Activated T-cell treated with anti-CD3 and anti-CD28 coated beads, Interleukin-2, amount 50 U/mL, for 4 hours (primary cell): Measurements from ENCODE around the gene F7. TPM values are rescaled to one million over a fixed set of nuclear protein-coding genes. Genes with fewer than 3 reads are reported as not detected.

Experiments used
- ATAC-seq, 2 donors: fragments of 200-7000 bp; cut with Tn5 transposase; one replicate each; pipeline ENCODE4 v1.10.0; 2021
- DNase-seq: peaks from one replicate; pipeline ENCODE4 v3.0.0-alpha.2; 2020
- H3K27me3 Mint-ChIP-seq: one replicate; pipeline ENCODE4 v1.8.0; 2021; ENCODE audit warnings: low read depth, mixed read lengths
- H3K36me3 Mint-ChIP-seq: one replicate; pipeline ENCODE4 v1.8.0; 2022; ENCODE audit warnings: mixed read lengths; ENCODE audit not compliant: insufficient read depth
- H3K4me1 Mint-ChIP-seq: one replicate; pipeline ENCODE4 v1.8.0; 2021; ENCODE audit warnings: low read depth, mixed read lengths
- H3K4me3 Mint-ChIP-seq: one replicate; pipeline ENCODE4 v1.8.0; 2021; ENCODE audit warnings: mild to moderate bottlenecking, moderate library complexity, mixed read lengths
- H3K9me3 Mint-ChIP-seq: one replicate; pipeline ENCODE4 v1.8.0; 2021; ENCODE audit warnings: mixed read lengths
- total RNA-seq, 3 donors: library from RNA; stranded (reverse); gene quantifications; one replicate each; pipeline ENCODE4 v1.2.1, GENCODE V29; 2021

Gene F7
- total RNA-seq, 3 donors from 2014 or later: 0.14 to 0.42 (median 0.38) TPM

- DNase-seq (no peak), ATAC-seq (no peak)
- peaks cover 25% of the 10 kb centered on the region for H3K4me1 Mint-ChIP-seq
- H3K4me3 Mint-ChIP-seq: no peak overlapping the region
- no peaks in the 10 kb centered on the region for H3K27me3 Mint-ChIP-seq
- peaks cover 9% of the 10 kb centered on the region for H3K9me3 Mint-ChIP-seq
- H3K36me3 Mint-ChIP-seq: peaks cover 35% of the 10 kb centered on the region
These were observed 64.0 kb downstream of the F7 start for GRCh38 chr13:113169277-113170272.

Other genes starting within 250 kb of the F7 start
- 1 to 10 TPM; 8.6 to 9.3 (median 8.9) TPM for gene MCF2L, start 136.6 kb upstream of the F7 start, total RNA-seq
- not detected for gene F10, start 17.0 kb downstream of the F7 start, total RNA-seq
- gene PROZ, start 52.9 kb downstream of the F7 start, total RNA-seq: not detected
- 10 to 100 TPM; 63.3 to 68.1 (median 66.9) TPM for gene PCID2, start 102.9 kb downstream of the F7 start, total RNA-seq
- gene CUL4A, start 103.8 kb downstream of the F7 start, total RNA-seq: 10 to 100 TPM; 85.5 to 89.8 (median 87.8) TPM
- 100 to 1,000 TPM in 1 of 3 donors, 10 to 100 TPM in 2; 81.8 to 101 (median 88.4) TPM for gene LAMP1, start 191.4 kb downstream of the F7 start, total RNA-seq